Stimulated activated CD8-positive, alpha-beta memory T cell treated with anti-CD3 and anti-CD28 coated beads, Interleukin-4, amount 100 ng/mL, for 4 hours (primary cell): ENCODE data around the gene KCNK1.
"Not testable (repeated sequence)": the region's sequence is repeated elsewhere in the genome, so short reads cannot be mapped to it uniquely, and the experiment has no call there.

ENCODE experiments used
- DNase-seq, 2 donors: peaks; one replicate each; pipeline ENCODE4 v3.0.0-alpha.2; 2020; ENCODE audit warnings: low read depth in 2 of 2, low spot score in 1 of 2

KCNK1 gene

DNA sequence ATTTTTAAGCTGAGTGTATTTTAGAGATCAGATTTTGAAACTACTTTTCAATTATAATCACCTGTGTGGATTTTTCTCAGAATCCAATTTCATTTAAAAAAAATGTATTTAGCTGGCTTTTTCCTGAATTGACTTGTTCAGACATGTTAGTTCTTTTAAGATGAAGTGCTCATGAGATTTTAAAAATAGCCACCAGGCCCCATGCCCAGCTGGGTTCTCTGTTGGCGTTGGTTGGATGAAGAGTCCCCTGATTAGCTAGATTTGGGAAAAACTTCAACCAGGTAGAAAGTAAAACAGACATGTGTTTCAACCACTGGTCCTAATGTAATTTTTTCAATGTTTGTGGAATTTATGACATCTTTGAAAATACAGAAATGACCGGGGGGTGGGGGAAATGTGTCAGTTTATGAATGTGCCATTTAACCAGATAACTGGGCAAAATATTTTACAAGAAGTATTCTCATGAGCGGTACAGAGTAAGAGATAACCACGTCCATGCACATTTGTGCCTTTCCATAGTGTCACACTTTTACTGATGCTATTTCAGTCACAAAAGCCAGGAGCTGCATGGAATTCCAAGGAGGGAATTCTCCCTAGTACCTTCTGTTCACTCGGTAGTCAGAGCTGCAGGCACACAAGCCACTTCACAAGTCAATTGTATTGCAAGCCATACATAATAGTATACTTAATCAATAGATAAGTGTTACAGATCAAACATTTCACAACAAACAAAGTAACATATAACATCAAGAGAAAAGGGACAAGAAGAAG lies 51.1 kb downstream of the KCNK1 start:
- DNase-seq = no peak

DNA sequence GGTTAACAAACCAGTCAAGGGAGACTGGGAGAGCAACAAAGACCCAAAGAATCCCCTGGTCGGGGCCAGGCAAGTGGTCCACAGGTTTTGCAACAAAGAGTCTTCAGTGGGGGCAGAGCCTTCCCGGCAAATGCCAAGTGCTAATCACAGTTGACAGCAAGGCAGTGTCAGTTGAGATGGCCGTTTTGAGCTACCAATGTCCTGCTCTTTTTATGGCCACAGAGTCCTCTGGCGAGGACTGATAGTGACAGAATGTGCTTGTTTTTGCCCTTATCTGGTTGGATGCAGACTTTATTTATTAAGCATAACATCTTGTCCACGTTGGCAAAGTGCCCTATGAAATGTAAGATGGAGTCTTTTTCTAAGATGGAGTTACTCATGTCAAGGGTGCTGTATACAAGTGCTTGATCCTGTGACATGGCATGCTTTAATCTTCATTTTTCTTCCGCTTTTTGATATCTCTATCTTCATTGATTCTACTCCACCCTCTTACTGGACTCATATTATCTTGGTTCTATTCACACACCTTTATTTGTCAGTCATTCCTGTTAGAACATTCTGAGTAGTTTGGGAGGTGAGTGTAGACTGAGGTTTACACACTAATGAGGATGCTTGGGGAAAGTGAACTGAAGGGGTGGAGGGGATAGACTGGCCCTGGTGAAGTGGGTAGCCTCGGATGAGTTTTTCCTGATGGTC lies 51.8 kb downstream of the KCNK1 start:
- no peak for DNase-seq

DNA sequence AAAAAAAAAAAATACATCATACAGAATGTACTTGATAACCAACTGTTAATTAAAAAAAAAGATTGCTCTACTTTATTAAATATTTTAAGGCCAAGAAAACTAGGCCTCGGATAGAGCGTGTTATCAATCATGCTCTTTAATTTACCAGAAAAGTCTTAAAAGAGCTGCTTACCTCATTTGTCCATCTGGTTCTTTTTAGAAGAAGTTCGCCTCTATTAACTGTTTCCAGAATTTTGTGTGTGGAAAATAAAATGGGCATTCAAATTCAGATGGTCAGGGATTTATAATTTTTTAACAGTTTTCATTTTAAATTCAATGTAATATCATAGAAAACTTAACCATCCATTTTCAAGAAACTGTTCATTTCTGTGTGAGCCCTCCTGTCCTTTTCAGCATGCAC lies 53.8 kb downstream of the KCNK1 start:
- no peak for DNase-seq

DNA sequence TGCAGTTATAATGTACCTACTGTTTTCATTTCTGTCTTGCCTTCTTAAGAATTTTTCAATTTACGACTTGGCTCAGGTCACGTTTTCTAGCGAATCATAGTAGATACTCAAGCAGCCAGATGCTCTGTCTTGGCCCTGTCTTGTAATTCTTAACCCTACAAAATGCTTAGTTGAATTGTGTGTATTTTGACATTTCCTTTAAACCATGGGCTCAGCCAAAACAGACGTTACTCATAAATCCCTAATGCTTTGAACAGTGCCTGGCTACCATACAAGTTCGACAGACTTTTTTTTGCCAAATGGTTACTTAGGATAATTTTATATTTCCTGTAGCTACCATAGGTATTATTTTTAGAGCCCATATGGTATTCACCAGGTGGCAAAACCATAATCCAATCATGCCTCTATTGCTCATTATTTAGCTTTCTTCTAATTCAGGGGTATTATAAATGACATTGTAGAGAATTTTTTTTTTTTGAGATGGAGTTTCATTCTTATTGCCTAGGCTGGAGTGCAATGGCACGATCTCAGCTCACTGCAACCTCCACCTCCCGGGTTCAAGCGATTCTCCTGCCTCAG lies 54.3 kb downstream of the KCNK1 start:
- DNase-seq = no peak

DNA sequence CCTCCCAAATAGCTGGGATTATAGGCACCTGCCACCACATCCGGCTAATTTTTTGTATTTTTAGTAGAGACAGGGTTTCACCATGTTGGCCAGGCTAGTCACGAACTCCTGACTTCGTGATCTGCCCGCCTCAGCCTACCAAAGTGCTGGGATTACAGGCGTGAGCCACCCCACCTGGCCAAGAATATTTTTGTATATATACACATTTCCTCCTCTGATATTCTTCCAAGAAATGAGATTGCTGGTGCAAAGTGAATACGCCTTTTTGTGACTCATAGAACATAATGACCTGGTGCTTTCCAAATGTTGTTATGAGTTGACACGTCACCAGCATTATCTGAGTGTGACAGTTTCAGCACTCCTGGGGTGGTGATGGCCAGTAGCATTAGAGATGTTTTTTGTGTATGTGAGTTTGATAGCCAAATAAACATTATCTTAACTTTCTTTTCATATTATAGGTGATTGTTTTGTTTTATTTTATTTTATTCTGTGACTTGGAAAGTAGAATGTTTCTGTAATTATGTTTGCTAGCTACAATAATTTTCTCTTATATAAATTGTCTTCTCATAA lies 54.9 kb downstream of the KCNK1 start:
- no peak for DNase-seq

DNA sequence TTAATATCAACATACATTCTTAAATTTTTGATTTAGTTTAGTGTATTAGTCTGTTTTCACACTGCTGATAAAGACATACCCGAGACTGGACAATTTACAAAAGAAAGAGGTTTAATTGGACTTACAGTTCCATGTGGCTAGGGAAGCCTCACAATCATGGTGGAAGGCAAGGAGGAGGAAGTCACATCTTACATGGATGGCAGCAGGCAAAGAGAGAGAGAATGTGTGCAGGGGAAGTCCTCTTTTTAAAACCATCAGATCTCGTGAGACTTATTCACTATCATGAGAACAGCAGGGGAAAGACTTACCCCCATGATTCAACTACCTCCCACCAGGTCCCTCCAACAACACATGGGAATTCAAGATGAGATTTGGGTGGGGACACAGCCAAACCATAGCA lies 56.5 kb downstream of the KCNK1 start:
- DNase-seq = not testable (repeated sequence)

DNA sequence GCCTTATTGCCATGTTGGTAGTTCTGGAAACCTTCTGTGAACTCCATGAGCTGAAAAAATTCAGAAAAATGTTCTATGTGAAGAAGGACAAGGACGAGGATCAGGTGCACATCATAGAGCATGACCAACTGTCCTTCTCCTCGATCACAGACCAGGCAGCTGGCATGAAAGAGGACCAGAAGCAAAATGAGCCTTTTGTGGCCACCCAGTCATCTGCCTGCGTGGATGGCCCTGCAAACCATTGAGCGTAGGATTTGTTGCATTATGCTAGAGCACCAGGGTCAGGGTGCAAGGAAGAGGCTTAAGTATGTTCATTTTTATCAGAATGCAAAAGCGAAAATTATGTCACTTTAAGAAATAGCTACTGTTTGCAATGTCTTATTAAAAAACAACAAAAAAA lies 57.4 kb downstream of the KCNK1 start:
- no peak for DNase-seq

DNA sequence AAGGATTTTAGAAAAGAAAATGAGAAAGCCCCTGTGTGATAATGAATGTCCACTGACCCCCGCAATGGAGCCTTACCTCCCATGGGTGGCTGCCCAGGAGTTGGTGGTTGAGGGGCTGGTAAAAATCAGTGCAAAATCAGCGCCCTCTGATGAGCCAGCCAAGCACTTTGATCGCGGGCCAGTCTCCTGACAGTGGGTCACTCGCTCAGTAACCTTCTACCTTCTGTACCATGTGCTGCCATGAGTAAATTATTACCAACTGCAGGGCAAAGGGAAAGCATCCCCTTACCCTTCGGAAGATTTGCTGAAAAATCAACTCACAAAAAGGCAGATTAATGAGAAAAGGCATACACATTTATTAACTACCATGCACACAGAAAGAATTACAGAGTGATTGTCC lies 58.8 kb downstream of the KCNK1 start:
- no peak for DNase-seq

DNA sequence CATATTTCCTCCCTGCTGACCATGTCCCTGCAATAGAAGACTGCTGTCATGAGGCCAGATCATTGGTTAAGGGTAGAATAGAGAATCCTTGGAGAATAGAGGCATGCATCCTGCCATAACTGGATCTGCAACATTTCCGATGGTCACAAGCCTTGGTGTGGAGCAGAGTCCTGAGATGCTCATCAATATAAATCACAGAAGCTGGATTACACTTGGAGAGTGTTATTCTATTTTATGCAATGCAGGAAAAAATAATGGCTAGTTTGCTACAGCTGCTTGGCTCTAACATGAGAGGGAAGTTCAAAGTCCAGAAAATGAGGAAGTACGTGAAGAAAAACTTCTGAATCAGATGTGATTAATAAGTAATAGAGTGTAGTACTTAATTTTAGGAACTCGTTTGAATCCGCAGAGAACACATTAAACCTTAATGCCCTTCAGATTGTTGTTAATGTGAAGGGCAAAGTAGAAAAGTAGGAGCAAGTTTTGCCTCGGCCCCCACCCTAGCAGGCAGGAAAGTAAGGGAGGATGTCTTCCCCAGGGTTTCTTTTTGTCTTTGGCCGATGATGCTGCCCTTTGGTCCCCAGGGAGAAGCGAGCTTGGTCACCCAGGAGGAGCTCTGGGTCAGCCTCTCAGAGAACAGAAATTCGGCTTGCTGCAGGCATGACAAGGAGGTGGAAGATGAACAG lies 59.5 kb downstream of the KCNK1 start:
- DNase-seq = no peak

DNA sequence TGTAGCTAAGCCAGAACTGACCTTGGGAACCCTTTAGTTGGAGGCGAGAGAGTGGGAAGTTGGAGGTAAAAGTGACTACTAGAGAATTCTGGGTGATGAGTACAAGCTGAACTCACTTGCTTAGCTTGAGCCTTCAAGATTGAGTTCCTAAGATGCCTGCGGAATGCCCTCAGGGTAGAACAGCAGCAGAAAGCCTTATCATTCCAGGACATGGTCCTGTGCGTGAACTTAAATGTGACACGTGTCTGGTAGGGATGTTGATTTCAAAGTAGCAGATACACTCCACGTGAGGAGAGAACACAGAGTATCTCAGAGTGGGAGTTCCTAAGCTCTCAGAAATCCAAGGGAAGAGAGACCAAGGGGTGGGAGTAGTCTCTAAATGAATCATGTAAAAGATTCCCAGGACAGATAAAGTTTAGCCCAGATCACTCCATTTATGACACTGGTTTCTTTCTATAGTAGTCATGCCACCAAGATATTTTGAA lies 60.1 kb downstream of the KCNK1 start:
- DNase-seq = no peak

DNA sequence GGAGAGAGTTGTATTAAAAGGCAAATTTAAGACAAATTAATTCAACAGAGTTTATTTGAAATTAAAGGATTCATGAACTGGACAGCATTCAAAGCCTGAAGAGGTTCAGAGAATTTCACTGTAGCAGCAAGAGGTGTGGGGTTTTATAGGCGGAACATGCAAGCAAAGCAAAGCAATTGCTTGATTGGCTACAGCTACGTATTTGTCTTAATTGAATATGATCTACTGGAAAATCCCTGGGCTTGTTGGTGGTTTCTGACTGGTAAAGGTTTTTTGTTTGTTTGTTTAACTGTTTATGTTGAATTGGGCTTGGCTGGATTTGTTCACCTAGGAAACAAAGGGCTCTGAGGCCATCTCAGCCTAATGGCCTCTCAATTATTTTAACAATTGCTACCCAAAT lies 61.5 kb downstream of the KCNK1 start:
- no peak for DNase-seq

DNA sequence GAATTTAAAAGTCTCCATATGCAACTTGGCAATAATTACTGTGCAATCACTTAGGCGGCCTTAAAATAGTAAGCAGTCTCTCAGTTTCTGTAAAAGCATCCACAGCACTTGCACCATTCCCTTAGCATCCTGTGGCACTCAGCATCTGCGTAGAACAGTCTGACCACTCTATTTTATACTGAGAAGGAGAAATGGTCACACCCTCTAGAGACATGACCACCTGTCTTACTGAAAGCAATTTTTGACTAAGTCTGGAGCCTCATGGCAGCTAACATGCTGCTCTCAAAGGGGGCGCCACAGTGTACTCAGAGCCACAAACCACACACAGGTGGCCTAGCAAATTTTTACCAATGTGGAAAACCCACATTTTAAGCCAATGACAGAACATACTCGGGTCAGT lies 62.0 kb downstream of the KCNK1 start:
- DNase-seq = no peak

DNA sequence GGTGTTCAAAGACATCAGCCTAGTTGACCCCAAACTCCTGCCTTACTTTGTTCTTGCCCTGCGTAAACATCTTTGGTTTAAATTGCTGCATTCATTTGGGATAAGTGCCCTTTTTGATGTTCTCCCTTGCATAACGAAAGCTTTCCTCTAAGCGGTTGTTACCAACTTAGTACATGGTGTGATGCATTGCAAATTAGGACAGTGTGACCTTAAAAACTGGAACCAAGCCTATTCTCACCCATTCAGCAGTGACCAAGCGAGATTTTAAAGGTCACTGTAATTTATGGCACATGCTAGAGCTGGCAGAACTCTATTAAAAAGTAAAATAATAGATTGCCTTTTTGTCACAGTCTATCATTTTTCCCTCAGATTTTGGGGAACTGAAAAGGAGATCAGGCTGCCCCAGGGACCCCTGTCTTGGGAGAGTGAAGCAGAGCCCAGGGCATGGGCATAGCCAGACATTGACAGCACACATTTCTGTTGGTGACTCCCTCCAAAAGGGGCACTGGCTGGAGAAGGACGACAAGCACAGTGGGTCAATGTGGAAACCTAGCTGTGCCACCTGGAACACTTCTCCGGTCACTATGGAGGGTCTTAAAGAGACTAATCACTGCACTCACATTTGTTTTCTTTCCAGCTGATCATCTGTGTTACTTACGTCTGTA lies 63.9 kb downstream of the KCNK1 start:
- no peak for DNase-seq

DNA sequence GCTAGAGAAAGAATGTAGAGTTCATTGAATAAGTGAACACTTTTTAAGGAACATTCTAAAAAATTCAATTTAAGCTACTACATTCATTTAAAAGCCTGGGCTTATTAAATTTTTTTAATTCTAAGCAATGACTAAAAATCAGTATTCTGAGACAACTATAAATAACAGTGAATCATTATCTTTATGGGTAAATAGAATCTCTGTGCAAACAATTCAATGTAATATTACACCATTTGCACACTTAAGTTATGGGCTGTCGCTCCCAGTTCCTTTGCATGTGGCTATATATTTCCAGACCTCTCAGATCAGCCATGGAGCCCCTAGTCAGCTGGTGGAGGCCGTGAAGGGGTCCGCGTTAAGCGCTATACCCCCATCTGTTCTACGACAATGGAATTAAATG lies 65.1 kb downstream of the KCNK1 start:
- DNase-seq = no peak

DNA sequence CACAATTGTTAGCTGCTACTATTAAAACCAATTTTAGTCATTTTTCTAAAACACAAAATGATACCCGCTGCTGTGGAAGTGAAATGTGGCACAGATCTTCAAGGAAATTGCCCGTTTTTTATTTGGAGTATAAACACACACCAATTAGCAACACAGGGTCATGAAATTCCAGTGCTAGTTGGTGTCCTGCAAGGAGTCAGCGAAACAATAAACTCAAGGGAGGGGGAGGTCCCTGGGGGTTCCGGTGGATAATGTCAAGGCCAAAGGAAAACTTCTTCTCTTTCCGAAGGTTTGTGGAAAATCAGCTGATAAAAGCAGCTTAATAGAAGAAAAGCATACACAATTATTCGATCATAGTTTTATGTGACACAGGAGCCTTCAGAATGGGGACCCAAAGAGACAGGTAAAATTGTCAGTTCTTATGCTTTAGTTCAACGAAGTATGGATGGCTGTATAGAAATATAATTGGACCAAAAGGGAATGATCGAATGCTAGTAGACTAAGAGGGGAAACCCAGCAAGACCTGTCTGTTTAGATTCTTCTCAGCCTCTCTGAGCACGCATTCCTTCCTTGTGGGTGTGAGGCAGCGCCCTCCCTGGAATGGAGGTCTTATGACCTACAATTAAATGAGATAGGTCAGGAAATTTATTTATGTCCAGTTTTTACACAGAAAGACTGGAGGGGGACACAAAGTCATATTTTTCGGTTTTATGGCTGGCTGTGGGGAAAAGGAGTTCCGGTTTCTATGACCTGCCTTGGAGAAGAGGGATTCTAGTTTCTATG lies 65.9 kb downstream of the KCNK1 start:
- DNase-seq = no peak

DNA sequence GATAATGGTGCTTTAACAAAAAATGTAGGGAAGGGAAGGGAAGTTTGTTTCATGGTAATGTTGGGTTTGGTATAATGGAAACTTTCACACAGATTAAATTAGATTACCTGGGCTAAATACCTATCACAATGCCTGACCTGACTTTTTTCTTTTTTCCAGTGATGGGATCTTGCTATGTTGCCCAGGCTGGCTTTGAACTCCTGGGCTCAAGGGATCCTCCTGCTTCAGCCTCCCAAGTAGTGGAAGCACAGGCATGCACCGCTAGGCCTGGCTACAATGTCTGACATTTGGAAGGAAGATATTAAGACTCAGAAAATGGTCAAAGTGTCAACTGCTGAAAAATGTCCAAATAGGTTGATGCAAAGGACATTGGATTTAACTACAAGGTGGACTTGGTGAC lies 67.4 kb downstream of the KCNK1 start:
- DNase-seq = no peak

DNA sequence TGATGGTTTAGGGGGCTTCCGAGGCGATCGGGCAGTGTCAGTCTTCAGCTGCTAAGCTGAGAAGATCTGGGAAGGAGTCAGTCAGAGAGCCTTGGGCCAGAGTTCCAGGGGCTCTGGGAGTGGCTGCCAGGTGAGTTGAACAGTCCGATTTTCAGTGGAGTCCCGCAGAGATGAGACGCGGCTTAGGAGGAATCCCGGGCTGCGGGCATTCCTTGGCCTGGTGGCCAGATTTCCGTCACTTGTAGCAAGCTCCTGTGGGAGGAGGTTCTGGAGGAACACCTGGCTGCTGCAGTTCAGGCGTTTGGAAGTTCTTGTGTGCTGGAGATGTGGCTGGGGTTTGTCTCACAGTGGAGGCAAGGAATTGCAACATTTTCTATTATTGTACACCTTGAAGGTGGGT lies 72.7 kb downstream of the KCNK1 start:
- DNase-seq = not testable (repeated sequence)

DNA sequence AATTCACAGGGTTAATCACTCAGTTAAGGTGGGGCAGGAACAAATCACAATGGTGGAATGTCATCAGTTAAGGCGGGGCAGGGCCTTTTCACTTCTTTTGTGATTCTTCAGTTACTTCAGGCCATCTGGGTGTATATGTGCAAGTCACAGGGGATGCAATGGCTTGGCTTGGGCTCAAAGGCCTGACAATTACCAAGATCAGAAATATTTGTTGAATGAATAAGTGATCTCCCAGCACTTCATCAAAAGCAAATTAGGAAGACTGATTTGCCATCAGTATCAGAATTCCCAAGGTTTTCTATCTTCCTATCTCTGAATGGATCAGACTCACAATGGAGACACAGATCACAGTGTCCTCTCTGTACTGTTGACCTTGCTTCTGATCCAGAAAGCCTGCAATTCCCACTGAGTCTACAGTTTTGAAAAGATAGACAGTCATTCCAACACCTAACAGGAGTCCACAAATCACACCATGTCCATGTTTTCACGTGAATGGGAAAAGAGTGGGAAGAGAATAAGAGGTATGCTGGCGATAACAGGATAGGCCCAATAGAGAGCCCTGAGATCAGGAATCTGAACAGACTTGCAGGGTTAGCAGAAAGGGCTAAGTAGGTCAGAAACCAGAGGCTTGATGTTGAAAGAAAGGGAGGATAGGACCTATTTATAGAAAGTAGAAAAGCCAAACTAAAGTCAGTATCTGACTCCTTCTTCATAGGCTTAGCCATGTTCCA lies 75.3 kb downstream of the KCNK1 start:
- DNase-seq = no peak

DNA sequence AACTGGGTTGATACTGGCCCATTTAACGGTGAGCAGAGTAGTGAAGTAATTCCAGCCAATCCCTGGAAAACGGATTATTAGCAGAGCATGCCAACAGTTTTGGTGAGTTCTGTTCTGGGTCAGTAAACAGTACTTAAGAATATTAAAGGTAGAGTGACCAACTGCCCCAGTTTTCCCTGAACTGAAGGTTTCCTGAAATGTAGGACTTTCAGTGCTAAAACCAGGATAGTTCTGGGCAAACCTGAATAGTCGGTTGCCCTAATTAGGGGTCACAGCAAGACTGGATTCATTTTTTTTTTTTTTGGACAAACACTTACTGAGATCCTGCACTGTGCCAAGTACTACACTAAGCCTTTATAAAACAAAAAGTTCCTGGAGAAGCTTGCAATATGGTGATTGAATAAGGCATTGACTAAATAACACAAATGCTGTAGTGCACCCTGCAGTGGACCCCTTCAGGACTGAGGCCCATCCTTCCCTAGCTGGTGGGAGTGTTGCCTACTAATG lies 75.9 kb downstream of the KCNK1 start:
- no peak for DNase-seq
